ENCODE results near the gene CTDSP1.

CTDSP1 gene

GRCh38 chr2:218422403-218423086, 22.9 kb downstream of the CTDSP1 start:
- Histone ChIP-seq H3K4me3 (ENCODE audit: low read depth in 1 of 2, low read length in 1 of 2) (no peak overlapping the region), H3K9me3 (no peaks in the 10 kb centered on the region), H3K27ac (no peak overlapping the region), H3K27me3 (no peaks in the 10 kb centered on the region), H3K36me3 (no peaks in the 10 kb centered on the region), H3K4me1 (ENCODE audit: control insufficient read depth in 1 of 2, insufficient read depth in 1 of 2, low read depth in 1 of 2, low read length in 1 of 2) (no peaks in the 10 kb centered on the region)
- no peak for TF ChIP-seq CTCF (IDR thresholded peaks at IDR 0.05)

DNA sequence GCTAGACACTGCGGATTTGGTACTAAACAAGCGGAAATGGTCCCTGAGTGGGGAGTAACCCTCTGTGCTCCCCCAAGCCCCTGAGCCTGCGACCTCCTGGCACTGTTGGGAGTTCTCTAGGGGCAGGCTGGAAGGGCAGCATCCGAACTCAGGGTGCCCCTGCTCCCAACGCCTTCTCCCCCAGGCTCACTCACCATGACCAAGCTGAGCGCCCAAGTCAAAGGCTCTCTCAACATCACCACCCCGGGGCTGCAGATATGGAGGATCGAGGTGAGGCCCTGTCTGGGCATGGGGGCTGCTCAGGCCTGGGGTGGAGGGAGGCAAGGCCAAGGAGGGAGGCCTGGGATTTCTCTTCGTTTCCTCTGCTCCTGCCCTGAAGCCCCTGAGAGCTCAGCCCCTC, 23.9 kb downstream of the CTDSP1 start:
- Histone ChIP-seq H3K27ac (no peak overlapping the region), H3K27me3 (no peaks in the 10 kb centered on the region), H3K36me3 (no peaks in the 10 kb centered on the region)

DNA sequence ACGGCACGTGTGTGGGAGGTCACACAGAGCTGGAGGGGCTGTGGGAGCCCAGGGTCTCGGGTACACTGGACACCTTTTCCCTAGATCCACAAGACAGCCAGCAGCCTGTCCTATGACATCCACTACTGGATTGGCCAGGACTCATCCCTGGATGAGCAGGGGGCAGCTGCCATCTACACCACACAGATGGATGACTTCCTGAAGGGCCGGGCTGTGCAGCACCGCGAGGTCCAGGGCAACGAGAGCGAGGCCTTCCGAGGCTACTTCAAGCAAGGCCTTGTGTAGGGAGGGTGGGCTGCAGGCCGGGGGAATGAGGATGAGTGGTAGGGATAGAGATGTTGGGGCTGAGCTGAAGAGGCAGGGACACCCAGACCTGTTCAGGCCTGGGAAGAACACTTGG, 25.9 kb downstream of the CTDSP1 start:
- Histone ChIP-seq H3K4me1 (ENCODE audit: control insufficient read depth in 1 of 2, insufficient read depth in 1 of 2, low read depth in 1 of 2, low read length in 1 of 2) (no peaks in the 10 kb centered on the region), H3K4me3 (ENCODE audit: low read depth in 1 of 2, low read length in 1 of 2) (no peak overlapping the region), H3K27me3 (no peaks in the 10 kb centered on the region), H3K9me3 (no peaks in the 10 kb centered on the region), H3K27ac (no peak overlapping the region), H3K36me3 (no peaks in the 10 kb centered on the region)
- TF ChIP-seq CTCF (IDR thresholded peaks at IDR 0.05) = no peak

More for the DNA sequence above, 23.9 kb downstream of the CTDSP1 start:
- H3K9me3 ChIP-seq = no peaks in the 10 kb centered on the region
- H3K4me3 ChIP-seq (ENCODE audit: low read depth in 1 of 2, low read length in 1 of 2) = no peak overlapping the region
- TF ChIP-seq CTCF (IDR thresholded peaks at IDR 0.05) = no peak
- H3K4me1 ChIP-seq (ENCODE audit: control insufficient read depth in 1 of 2, insufficient read depth in 1 of 2, low read depth in 1 of 2, low read length in 1 of 2) = no peaks in the 10 kb centered on the region

DNA sequence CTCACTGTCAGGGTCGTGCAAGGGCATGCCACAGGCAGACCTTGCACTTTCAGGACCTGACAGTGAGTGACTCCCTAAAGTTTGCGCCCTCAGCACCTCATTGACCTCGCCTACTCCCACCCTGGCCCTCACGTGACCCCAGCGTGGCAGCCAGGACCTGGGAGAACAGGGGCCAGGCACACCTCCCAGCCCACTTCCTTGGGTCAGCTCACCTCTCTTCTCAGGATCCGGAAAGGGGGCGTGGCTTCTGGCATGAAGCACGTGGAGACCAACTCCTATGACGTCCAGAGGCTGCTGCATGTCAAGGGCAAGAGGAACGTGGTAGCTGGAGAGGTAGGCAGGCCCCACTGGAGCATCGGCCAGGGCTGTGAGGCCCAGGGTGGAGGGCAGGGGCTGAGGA, 28.1 kb downstream of the CTDSP1 start:
- Histone ChIP-seq H3K27ac (no peak overlapping the region), H3K9me3 (no peaks in the 10 kb centered on the region), H3K4me3 (ENCODE audit: low read depth in 1 of 2, low read length in 1 of 2) (no peak overlapping the region), H3K36me3 (no peaks in the 10 kb centered on the region), H3K27me3 (no peaks in the 10 kb centered on the region), H3K4me1 (ENCODE audit: control insufficient read depth in 1 of 2, insufficient read depth in 1 of 2, low read depth in 1 of 2, low read length in 1 of 2) (no peaks in the 10 kb centered on the region)
- TF ChIP-seq CTCF (IDR thresholded peaks at IDR 0.05) = no peak

GRCh38 chr2:218428846-218429558, 29.3 kb downstream of the CTDSP1 start:
- H3K27me3 ChIP-seq = no peaks in the 10 kb centered on the region
- no peak for TF ChIP-seq CTCF (IDR thresholded peaks at IDR 0.05)
- no peaks in the 10 kb centered on the region for H3K9me3 ChIP-seq
- H3K4me1 ChIP-seq (ENCODE audit: control insufficient read depth in 1 of 2, insufficient read depth in 1 of 2, low read depth in 1 of 2, low read length in 1 of 2) = no peaks in the 10 kb centered on the region
- no peak overlapping the region for H3K27ac ChIP-seq
- H3K36me3 ChIP-seq = no peaks in the 10 kb centered on the region
- no peak overlapping the region for H3K4me3 ChIP-seq (ENCODE audit: low read depth in 1 of 2, low read length in 1 of 2)

All from neutrophil (primary cell).